COR-L47 (cell line): ENCODE data around the gene CLDN14.

ENCODE experiments used
- DNase-seq: peaks from one replicate; lab custom pipeline; 2025; lab: John Stamatoyannopoulos, UW

The CLDN14 gene

GRCh38 chr21:36479415-36480402 lies at the start of gene CLDN14:
TSS of gene CLDN14 (minus strand) at chr21:36480122. CDS start at chr21:36461695, 18,427 bp downstream.
- DNase-seq: no peak

- no peak for DNase-seq
Observed at GRCh38 chr21:36528716-36529115, 48.8 kb upstream of the CLDN14 start.

GRCh38 chr21:36527317-36527716 lies 47.4 kb upstream of the CLDN14 start:
- DNase-seq: no peak

- DNase-seq: no peak
Observed at GRCh38 chr21:36526104-36526503, 46.2 kb upstream of the CLDN14 start.

- no peak for DNase-seq
Observed at GRCh38 chr21:36524477-36524876, 44.6 kb upstream of the CLDN14 start.

GRCh38 chr21:36522219-36522808 lies 42.4 kb upstream of the CLDN14 start:
- DNase-seq: no peak

- no peak for DNase-seq
Observed at GRCh38 chr21:36518883-36519492, 39.1 kb upstream of the CLDN14 start.

- DNase-seq: no peak
Observed at GRCh38 chr21:36517366-36518075, 37.6 kb upstream of the CLDN14 start.

- DNase-seq: no peak
Observed at GRCh38 chr21:36516281-36516680, 36.4 kb upstream of the CLDN14 start.

GRCh38 chr21:36513430-36513829 lies 33.5 kb upstream of the CLDN14 start:
- no peak for DNase-seq

GRCh38 chr21:36512971-36513370 lies 33.0 kb upstream of the CLDN14 start:
- DNase-seq: no peak

GRCh38 chr21:36511484-36512220 lies 31.7 kb upstream of the CLDN14 start:
- no peak for DNase-seq

- DNase-seq: no peak
Observed at GRCh38 chr21:36510911-36511310, 31.0 kb upstream of the CLDN14 start.

GRCh38 chr21:36509973-36510664 lies 30.2 kb upstream of the CLDN14 start:
- DNase-seq: no peak

- peak; percentile 87 for DNase-seq
Observed at GRCh38 chr21:36508948-36509347, 29.0 kb upstream of the CLDN14 start.

- DNase-seq: no peak
Observed at GRCh38 chr21:36507397-36508018, 27.6 kb upstream of the CLDN14 start.

- DNase-seq: no peak
Observed at GRCh38 chr21:36506482-36506881, 26.6 kb upstream of the CLDN14 start.

- peak; percentile 23 for DNase-seq
Observed at GRCh38 chr21:36504067-36505058, 24.4 kb upstream of the CLDN14 start.

GRCh38 chr21:36502365-36502764 lies 22.4 kb upstream of the CLDN14 start:
- DNase-seq: no peak
